UCSD-AML1 (cell line): ENCODE measurements around the gene CNPY4.

Experiments
- DNase-seq: peaks from one replicate; lab custom pipeline; 2025; ENCODE audit not compliant: unreplicated experiment; lab: John Stamatoyannopoulos, UW

Gene CNPY4

GRCh38 chr7:100166317-100166940, 47.0 kb downstream of the CNPY4 start:
- DNase-seq: no peak

GRCh38 chr7:100166970-100167911, 47.8 kb downstream of the CNPY4 start:
- no peak for DNase-seq

- DNase-seq: no peak
These were observed 48.5 kb downstream of the CNPY4 start for GRCh38 chr7:100167912-100168323.

GRCh38 chr7:100169147-100169850, 49.9 kb downstream of the CNPY4 start:
- DNase-seq: no peak

- DNase-seq: no peak
These were observed 50.9 kb downstream of the CNPY4 start for GRCh38 chr7:100170101-100170897.

- DNase-seq: no peak
These were observed 51.8 kb downstream of the CNPY4 start for GRCh38 chr7:100171087-100171681.

- DNase-seq: no peak
These were observed 52.4 kb downstream of the CNPY4 start for GRCh38 chr7:100171840-100172239.

GRCh38 chr7:100173806-100174495, 54.5 kb downstream of the CNPY4 start:
- DNase-seq: no peak

- no peak for DNase-seq
These were observed 55.1 kb downstream of the CNPY4 start for GRCh38 chr7:100174582-100174981.
